T47D (cell line): ENCODE results near the gene ZPLD1.
A peak's percentile ranks its signal among the peaks of the same experiment; 100 is the strongest.

Experiments used
- DNase-seq, 2 experiments: peaks; one replicate each; pipeline versions ENCODE4 v3.0.0 to v3.0.0-alpha.2; 2011 to 2012; ENCODE audit warnings: low read depth in 1 of 2, low spot score in 1 of 2
- JUND ChIP-seq: IDR thresholded peaks from 2 replicates; pipeline ENCODE4 v1.6.1; 2012; ENCODE audit warnings: low read depth
- in situ Hi-C: cut with HindIII; loops from 2 replicates; pipeline ENCODE4 v1.10.0; 2016; ENCODE audit warnings: low sequenced_read_pairs, low pct_unique_long_range_greater_than_20kb

The ZPLD1 gene

DNA sequence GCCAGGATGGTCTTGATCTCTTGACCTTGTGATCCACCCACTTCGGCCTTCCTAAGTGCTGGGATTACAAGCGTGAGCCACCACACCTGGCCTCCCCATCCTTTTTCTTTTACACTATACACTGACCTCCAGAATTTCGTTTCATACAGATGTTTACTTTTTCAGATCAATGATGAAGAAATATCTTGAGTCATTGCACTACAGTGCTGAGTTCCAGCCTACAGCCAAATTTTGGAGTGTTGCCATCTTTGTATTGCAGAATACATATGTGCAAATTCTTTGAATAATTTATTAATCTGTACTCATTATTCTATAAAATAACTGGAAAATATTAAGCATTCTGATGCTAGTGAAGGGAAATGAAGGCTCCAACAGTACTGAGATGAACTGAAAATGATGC, 12.5 kb downstream of the ZPLD1 start:
- no peak for TF ChIP-seq JUND
- in situ Hi-C loops: no loop called here
- no peak for DNase-seq

DNA sequence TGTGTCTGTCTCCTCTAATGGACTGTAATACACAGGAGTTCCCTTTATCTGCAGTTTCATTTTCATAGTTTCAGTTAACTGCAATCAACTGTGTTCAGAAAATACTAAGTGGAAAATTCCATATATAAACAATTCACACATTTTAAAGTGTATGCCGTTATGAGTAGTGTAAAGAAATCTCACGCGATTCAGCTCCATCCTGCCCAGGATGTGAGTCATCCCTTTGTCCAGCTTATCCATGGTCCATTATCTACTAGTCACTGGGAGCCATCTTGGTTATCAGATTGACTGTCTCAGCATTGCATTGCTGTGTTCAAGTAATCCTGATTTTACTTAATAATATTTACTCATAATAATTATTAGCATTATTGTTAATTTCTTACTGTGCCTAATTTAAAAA, 14.5 kb downstream of the ZPLD1 start:
- DNase-seq: no peak
- no peak for TF ChIP-seq JUND
- in situ Hi-C loops: no loop called here

DNA sequence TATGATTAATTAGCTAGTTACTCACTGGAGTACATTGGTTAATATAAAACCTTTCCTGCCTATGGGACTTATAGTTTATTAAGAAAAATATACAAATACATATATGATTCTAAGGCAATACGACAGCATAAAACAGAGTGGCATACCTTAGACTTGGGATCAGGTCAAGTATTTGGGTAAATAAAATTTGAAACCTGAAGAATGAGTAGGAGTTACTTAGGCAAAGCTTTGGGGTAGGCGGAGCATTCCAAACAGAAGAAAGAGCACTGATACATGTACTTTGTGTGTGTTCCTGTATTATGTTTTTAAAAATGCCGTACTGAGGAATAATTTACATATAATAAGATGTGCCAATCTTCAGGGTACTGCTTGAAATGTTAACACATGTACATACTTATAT, 15.1 kb downstream of the ZPLD1 start:
- in situ Hi-C loops: no loop called here
- peak in 1 of 2 experiments; percentile 61 for DNase-seq
- no peak for TF ChIP-seq JUND

DNA sequence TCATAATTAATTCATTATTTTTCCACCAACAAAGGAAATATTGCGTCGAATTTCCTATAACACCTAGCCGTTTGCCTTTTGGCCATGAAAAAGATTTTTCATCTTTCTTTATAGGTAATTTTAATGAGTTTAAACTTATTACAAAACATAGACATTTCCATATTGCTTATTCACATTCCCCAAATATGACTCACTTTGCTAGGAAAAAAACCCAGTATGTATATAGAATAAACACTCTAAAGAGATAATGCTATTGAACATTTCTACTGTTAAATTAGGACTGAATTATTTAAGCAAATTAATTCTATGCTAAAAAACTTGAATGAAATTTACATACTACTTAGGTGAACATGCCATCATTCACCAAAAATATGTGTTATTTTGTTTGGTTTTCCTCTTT, 16.2 kb downstream of the ZPLD1 start:
- TF ChIP-seq JUND: no peak
- DNase-seq: no peak
- in situ Hi-C loops: no loop called here

DNA sequence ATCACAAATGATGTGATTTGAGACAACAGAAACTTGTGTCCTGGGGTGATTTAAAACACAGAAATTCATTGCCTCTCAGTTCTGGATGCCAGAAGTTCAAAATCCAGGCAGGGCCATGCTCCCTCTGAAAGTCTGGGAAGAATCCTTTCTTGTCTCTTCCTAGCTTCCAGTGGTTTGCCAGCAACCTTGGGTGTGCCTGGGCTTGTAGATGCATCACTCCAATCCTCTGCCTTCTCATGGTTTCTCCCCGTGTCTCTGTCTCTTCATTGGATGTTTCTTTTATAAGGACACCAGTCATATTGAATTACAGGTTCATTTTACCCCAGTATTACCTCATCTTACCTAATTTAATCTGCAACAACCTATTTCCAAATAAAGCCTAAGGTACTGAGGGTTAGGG, 16.7 kb downstream of the ZPLD1 start:
- in situ Hi-C loops: no loop called here
- no peak for TF ChIP-seq JUND

DNA sequence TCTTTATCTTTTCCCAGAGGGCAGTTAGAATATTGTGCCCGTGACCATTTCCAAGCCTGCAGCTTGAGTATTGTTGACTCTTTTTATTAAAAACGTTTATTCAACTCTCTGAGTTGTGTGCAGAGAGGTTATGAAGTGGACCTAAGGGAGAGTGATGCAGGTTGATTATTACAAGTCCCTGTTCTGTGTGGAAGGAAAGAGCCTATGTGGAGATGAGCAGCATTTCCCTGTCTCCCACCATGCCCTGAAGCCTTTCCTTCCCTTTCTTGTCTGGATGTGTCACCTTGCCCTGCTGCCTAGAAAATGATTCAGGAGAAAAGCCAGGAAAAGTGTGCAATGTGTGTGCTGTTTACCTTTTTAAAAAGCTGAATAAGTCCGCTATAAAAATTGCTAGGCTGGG, 19.4 kb downstream of the ZPLD1 start:
- in situ Hi-C loops: no loop called here
- no peak for TF ChIP-seq JUND
- DNase-seq: peak in 1 of 2 experiments; percentile 18

More for the DNA sequence above, 16.7 kb downstream of the ZPLD1 start:
- DNase-seq: no peak

DNA sequence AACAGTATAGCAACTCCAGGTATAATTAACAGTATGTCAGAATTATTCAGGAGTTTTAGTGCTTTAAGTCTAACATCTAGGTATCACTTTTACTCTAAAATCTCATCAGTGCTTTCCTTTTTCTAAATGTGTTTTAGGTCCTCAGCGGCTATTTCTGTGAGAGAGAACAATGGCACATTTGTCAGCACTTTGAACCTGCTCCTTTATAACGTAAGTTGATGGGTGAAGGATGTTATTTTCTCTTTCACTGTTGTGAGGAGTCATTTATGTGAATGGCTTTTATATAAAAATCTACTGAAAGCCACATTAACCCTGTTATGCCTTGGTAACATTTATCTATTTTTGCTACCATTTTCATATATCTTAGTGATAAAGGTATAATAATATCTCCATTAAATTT, 22.8 kb downstream of the ZPLD1 start:
- no peak for DNase-seq
- in situ Hi-C loops: no loop called here
- TF ChIP-seq JUND: no peak

DNA sequence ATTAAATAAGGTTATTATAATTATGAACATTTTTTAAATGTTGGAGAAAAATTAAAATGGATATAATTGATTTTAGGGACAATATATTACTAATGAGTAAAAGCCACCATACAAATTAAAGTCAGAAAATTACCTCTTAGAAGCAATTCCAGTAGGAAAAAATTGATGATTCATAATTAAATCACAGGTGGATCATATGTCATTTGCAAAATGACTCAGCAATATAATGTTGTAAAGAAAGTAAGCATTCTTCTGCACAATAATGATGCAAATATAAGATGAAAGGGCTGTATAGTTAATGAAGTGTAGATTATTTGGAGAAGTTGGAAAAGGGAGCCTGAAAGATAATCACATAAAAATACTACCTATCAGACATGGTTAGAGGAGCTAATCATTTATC, 25.8 kb downstream of the ZPLD1 start:
- in situ Hi-C loops: no loop called here
- DNase-seq: no peak

DNA sequence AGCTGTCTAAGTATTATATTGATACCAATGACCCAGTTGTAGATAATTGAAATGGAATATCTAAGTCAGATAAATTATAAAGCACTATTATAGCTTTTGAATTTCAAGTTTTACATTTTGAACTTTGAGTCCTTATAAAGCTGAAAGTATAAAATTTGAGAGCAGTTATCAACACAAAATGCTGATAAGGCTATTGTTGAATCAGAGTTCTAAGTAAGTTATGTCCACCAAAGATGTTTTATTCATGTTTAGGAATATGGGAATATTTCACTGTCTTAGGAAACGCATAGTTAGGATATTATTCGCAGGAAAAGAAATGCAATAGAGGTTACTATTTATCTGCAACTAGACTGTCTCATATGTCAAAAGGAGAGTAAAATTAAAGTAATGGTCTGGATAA, 29.4 kb downstream of the ZPLD1 start:
- no peak for TF ChIP-seq JUND
- in situ Hi-C loops: no loop called here
- DNase-seq: no peak

More for the DNA sequence above, 25.8 kb downstream of the ZPLD1 start:
- no peak for TF ChIP-seq JUND

DNA sequence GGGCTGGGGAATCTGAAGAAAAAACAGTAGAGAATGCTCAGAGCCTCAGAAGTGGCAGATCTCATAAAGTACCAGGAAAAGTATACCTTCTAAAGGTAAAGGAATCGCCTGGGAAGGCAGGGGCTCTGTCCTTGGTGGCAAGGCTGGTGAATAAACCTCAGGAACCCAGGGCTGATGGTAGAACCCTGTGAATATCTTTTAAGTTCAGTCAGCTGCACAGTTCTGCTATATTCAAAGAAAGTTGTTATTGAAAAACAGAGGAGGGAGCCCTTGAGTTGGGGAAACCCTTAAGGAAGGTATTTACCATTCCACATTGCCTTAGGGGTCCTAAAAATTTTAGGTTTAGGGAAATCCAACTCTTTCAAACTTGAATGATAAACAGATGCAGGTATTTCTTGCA, 31.2 kb downstream of the ZPLD1 start:
- TF ChIP-seq JUND: no peak
- in situ Hi-C loops: no loop called here
- DNase-seq: peak in 1 of 2 experiments; percentile 53

DNA sequence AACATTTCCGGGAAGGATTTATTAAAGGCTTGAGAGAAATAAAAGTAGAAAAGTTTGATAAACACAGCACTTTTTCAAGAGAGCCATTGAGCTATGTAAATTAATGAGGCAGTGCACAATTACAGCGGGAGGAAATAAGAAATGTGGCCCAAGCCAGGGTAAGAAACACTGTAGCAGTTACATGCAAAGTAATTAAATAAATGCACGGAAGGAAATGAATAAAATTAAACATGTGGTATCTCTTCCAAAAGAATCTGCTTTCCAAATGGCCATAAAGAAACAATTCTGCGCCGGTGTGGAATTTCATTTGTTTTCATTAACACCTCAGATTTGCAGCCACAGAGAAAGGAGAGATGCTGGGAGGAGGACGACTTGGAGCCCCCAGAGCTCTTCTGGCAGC, 35.3 kb downstream of the ZPLD1 start:
- no peak for TF ChIP-seq JUND
- DNase-seq: no peak
- in situ Hi-C loops: no loop called here

DNA sequence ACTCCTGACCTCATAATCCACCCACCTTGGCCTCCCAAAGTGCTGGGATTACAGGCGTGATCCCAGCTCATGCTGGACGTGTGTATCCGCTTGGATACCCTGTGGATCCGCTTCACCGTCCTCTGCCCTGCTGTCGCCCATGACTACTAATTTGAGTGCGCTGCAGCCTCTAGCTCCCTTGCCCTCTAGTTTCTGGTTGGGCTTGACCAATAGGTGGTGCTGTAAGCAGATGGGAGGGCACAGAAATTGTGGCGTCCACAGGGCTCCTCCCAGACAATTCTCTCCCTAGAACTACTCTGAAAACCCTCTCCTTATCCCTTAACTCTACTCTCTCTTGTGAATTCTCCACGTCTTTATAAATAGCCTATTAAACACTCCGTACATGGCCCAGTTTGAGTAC, 36.2 kb downstream of the ZPLD1 start:
- in situ Hi-C loops: no loop called here
- DNase-seq: peak in 1 of 2 experiments; percentile 51
- no peak for TF ChIP-seq JUND

DNA sequence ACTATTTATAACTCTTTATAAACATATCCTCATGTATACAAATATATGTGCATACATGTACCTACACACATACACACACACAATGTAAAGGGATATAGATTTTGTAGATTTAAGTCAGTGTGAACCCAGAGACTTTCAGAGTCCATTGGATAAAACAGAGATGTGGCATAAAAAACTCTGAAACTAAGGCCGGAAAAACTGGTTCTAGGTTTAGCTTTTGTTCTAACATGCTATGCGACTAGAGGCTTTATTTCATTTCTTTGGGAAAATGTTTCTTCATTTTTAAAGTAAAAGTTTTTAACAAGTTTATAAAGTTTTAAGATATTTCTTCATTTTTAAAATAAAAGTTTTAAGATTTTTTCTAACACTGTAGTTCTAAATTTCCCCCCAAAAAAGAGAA, 36.7 kb downstream of the ZPLD1 start:
- DNase-seq: no peak
- in situ Hi-C loops: no loop called here
- no peak for TF ChIP-seq JUND

DNA sequence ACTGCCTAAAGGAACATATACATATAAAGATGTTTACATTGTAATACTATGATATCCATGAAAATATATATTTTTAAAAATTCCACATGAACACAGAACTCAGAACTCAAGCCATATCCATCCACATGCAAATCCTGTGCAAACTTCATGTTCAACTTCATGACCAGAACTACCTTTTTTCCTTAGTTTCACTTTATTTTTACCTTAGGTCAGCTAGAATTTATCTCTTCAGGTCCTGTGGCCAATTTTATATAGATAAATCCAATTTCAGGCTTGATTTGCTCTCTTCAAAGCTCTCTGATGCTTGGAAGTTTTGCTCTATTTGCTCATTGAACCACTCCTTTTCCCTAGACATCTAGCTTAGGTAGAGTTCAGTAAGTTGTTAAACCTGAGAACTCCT, 38.8 kb downstream of the ZPLD1 start:
- no peak for DNase-seq
- in situ Hi-C loops: no loop called here

More for the DNA sequence above, 38.8 kb downstream of the ZPLD1 start:
- TF ChIP-seq JUND: no peak
